Psoas muscle (tissue), 8 donors: ENCODE measurements around the gene VAV2. TPM values are rescaled to one million over a fixed set of nuclear protein-coding genes. Genes with fewer than 3 reads are reported as not detected.

Experiments
- ATAC-seq, 4 donors: fragments of 200-7000 bp; cut with Tn5 transposase; one replicate each; pipeline ENCODE4 v1.9.1; 2020; ENCODE audit warnings: moderate library complexity in 3 of 4, mild to moderate bottlenecking in 2 of 4
- DNase-seq, 2 donors: peaks; one replicate each; pipeline ENCODE4 v3.0.0-alpha.2; 2020
- H3K27ac ChIP-seq: fragments of 200-600 bp; one replicate; pipeline ENCODE4 v1.8.0; 2022
- H3K27me3 ChIP-seq, 3 donors: fragments of 200-600 bp in 1 of 3; one replicate each; pipeline versions ENCODE4 v1.6.1 to v1.8.0; 2013 to 2022; ENCODE audit warnings: low read length in 2 of 3, mild to moderate bottlenecking in 2 of 3, moderate library complexity in 1 of 3; ENCODE audit not compliant: insufficient read depth in 3 of 3
- H3K36me3 ChIP-seq, 2 donors: fragments of 200-600 bp in 1 of 2; one replicate each; pipeline versions ENCODE4 v1.6.1 to v1.8.0; 2013 to 2022; ENCODE audit warnings: low read depth in 1 of 2, mild to moderate bottlenecking in 1 of 2, moderate library complexity in 1 of 2; ENCODE audit not compliant: insufficient read depth in 1 of 2
- H3K4me1 ChIP-seq: fragments of 200-600 bp; one replicate; pipeline ENCODE4 v1.8.0; 2022
- H3K4me3 ChIP-seq: fragments of 200-600 bp; one replicate; pipeline ENCODE4 v1.8.0; 2022; ENCODE audit warnings: mild to moderate bottlenecking
- H3K9me3 ChIP-seq: fragments of 200-600 bp; one replicate; pipeline ENCODE4 v1.8.0; 2022
- CTCF ChIP-seq: fragments of 200-600 bp; IDR thresholded peaks from one replicate; pipeline ENCODE4 v1.8.0; 2022; ENCODE audit warnings: antibody characterized with exemption
- WGBS, 3 donors: extraction: QIAGEN DNeasy Blood & Tissue Kit; methylation state at CpG; one replicate each; pipeline versions ENCODE4 v1.1.6 to v1.1.7; 2013; 5-methylcytosine and 5-hydroxymethylcytosine counted together
- intact Hi-C, 2 donors: fragments of 100-400 bp; cut with DNase I; formaldehyde crosslinking; loops; one replicate each; pipeline versions ENCODE4 v1.11.0 to v1.14.2; 2022
- polyA plus RNA-seq, 3 donors: library from polyadenylated mRNA; stranded (reverse); fragments of 200-250 nt; gene quantifications; one replicate each; pipeline ENCODE4 v1.2.3, GENCODE V29; 2013
- total RNA-seq, 4 donors: library from RNA; stranded (reverse); fragmentation: NEBNext Ultra II Directional in 2 of 4; extraction: Animal tissue kit (Norgen Biotek cat#: 25700) in 2 of 4; gene quantifications; one replicate each; pipeline versions ENCODE4 v1.2.1 to v1.2.4, GENCODE V29; 2021 to 2023
- donor health status: healthy with polysubstance abuse.
- donor health status: DM: no; HTN: no; CAD: no; lungs with moderate emphysema.
- donor health status: Bipolar disorder and iron deficiency.
- donor health status: healthy.
- donor health status: DM: yes; HTN: yes; CAD: no.
- donor health status: DM: no; HTN: no; CAD: no.
- donor health status: DM: no; HTN: no; CAD: no.
- donor health status: DM: yes; HTN: yes; CAD: no.

VAV2 gene
- total and polyA plus RNA-seq, 7 donors = 0.70 to 2.9 (median 1.4) TPM

- no peaks in the 10 kb centered on the region for H3K36me3 ChIP-seq
- 78 to 89% (median 81%) methylated on average over 10 of the region's 10 CpGs for WGBS, 3 donors
- DNase-seq (no peak), ATAC-seq (no peak)
- intact Hi-C loops = no loop called here
- H3K4me1 ChIP-seq = no peaks in the 10 kb centered on the region
- H3K9me3 ChIP-seq = no peaks in the 10 kb centered on the region
- TF ChIP-seq CTCF = no peak
- no peak overlapping the region for H3K4me3 ChIP-seq
- H3K27me3 ChIP-seq = peaks cover 0 to 30% (median 5%) of the 10 kb centered on the region in 3 donors
- no peak overlapping the region for H3K27ac ChIP-seq
These were observed 117.5 kb downstream of the VAV2 start for GRCh38 chr9:133874659-133875058.

GRCh38 chr9:133874060-133874657 lies 118.0 kb downstream of the VAV2 start:
- intact Hi-C loops = no loop called here
- TF ChIP-seq CTCF = no peak
- 62 to 87% (median 66%) methylated on average over 14 of the region's 14 CpGs for WGBS, 3 donors
- DNase-seq (no peak), ATAC-seq (no peak)
- H3K36me3 ChIP-seq = no peaks in the 10 kb centered on the region
- H3K4me1 ChIP-seq = no peaks in the 10 kb centered on the region
- no peak overlapping the region for H3K27ac ChIP-seq
- no peaks in the 10 kb centered on the region for H3K9me3 ChIP-seq
- H3K4me3 ChIP-seq = no peak overlapping the region
- H3K27me3 ChIP-seq = peaks cover 0 to 28% (median 5%) of the 10 kb centered on the region in 3 donors

- TF ChIP-seq CTCF = no peak
- Histone ChIP-seq H3K4me1 (no peaks in the 10 kb centered on the region), H3K4me3 (no peak overlapping the region), H3K27ac (no peak overlapping the region), H3K27me3 (peaks cover 0 to 26% (median 5%) of the 10 kb centered on the region in 3 donors), H3K36me3 (no peaks in the 10 kb centered on the region), H3K9me3 (no peaks in the 10 kb centered on the region)
- peak in 3 of 4 donors; percentile 23 to 32 (median 27) for ATAC-seq
- no peak for DNase-seq
- 23 to 50% (median 37%) methylated on average over 9 of the region's 9 CpGs for WGBS, 3 donors
- intact Hi-C loops = no loop called here
These were observed 118.6 kb downstream of the VAV2 start for GRCh38 chr9:133873461-133873891.

GRCh38 chr9:133873009-133873408 lies 119.1 kb downstream of the VAV2 start:
- intact Hi-C loops = no loop called here
- H3K27me3 ChIP-seq = peaks cover 0 to 26% (median 5%) of the 10 kb centered on the region in 3 donors
- no peaks in the 10 kb centered on the region for H3K9me3 ChIP-seq
- no peaks in the 10 kb centered on the region for H3K4me1 ChIP-seq
- ATAC-seq (no peak), DNase-seq (no peak)
- 25 to 63% (median 33%) methylated on average over 7 to 9 of the region's 9 CpGs for WGBS, 3 donors
- H3K27ac ChIP-seq = no peak overlapping the region
- no peak for TF ChIP-seq CTCF
- H3K4me3 ChIP-seq = no peak overlapping the region
- H3K36me3 ChIP-seq = no peaks in the 10 kb centered on the region
